ENCODE results near the gene PKIB.
"Not testable (repeated sequence)": the region's sequence is repeated elsewhere in the genome, so short reads cannot be mapped to it uniquely, and the experiment has no call there.

DNA sequence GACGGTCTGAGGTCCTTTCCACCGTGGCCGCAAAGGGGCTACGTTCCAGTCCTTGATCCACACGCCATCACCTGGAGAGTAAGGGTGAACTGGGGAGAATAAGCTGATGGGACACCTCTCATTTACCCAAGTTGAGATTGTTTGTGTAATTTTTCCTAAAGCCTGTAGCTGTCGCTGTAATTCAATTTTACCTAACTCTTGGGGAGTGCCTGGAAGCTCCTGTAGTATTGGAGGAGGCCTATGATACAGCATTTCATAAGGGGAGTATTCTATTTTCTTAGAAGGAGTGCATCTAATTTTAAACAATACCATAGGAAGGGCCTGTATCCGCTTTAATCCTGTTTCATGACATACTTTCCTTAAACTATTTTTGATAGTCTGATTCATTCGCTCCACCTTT, 134.0 kb downstream of the PKIB start:
- TF ChIP-seq, protein P1, sequence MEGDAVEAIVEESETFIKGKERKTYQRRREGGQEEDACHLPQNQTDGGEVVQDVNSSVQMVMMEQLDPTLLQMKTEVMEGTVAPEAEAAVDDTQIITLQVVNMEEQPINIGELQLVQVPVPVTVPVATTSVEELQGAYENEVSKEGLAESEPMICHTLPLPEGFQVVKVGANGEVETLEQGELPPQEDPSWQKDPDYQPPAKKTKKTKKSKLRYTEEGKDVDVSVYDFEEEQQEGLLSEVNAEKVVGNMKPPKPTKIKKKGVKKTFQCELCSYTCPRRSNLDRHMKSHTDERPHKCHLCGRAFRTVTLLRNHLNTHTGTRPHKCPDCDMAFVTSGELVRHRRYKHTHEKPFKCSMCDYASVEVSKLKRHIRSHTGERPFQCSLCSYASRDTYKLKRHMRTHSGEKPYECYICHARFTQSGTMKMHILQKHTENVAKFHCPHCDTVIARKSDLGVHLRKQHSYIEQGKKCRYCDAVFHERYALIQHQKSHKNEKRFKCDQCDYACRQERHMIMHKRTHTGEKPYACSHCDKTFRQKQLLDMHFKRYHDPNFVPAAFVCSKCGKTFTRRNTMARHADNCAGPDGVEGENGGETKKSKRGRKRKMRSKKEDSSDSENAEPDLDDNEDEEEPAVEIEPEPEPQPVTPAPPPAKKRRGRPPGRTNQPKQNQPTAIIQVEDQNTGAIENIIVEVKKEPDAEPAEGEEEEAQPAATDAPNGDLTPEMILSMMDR (IDR thresholded peaks at IDR 0.05): peak in 2 of 6 experiments; percentile 18 to 31
- TF ChIP-seq POLR2A (IDR thresholded peaks at IDR 0.05): not testable (repeated sequence)

Data from Peyer's patch (tissue), 4 donors.